ENCODE measurements around the gene ZMYND19.

- TF ChIP-seq CTCF (conservative IDR thresholded peaks at IDR 0.05; ENCODE audit: low read length), result no peak
- TF ChIP-seq EZH2phosphoT487 (IDR thresholded peaks at IDR 0.05; ENCODE audit: borderline replicate concordance), result no peak
Measured at GRCh38 chr9:137603879-137604278, 13.6 kb upstream of the ZMYND19 start.

All from Loucy (cell line).